NCI-H1048 (cell line): ENCODE measurements around the gene CLMP.
"Not testable (repeated sequence)": the region's sequence is repeated elsewhere in the genome, so short reads cannot be mapped to it uniquely, and the experiment has no call there.

Experiments
- DNase-seq: peaks from one replicate; lab custom pipeline; 2025; lab: John Stamatoyannopoulos, UW

CLMP gene

GRCh38 chr11:123217897-123218296, 22.8 kb upstream of the CLMP start:
- no peak for DNase-seq

GRCh38 chr11:123216249-123216648, 21.2 kb upstream of the CLMP start:
- no peak for DNase-seq

- no peak for DNase-seq
These were observed 19.9 kb upstream of the CLMP start for GRCh38 chr11:123214940-123215339.

DNA sequence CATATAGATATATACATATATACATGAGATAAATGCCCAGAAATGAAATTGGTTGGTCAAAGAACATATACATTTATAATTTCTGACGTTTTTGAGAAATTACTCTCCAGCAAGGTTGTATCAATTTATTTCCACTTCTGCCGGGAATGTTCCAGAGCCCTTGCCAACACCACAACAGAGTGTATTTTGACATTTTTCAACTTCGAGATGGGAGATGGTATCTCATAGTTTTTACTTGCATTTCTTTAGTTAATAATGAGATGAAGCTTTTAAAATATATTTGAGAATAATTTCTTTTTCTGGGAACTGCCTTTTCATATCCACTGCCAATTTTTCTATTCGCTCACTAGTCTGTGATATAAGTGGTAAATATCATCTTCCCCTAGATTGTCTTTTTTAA, 19.3 kb upstream of the CLMP start:
- no peak for DNase-seq

DNA sequence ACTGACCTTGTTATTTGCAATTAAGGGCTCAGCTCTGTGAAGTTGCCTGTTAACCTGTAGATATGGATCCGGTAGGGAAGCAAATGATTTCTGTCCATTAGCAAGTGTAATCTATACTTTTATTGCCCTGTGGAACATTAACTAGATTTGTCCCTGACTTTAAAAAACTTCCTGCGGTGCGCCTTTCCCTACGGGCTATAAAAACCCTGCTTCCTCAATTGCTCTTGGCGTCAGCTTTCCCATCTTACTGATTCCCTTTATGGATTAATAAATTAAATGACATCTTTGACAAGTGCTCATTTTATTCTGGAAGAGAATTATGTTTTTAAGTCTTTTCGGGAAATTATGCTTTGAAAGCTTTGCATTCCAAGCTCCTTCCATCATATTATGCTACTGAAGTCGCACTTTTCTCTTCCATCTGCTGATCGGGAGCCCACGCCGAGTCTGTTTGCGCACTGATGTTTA, 18.3 kb upstream of the CLMP start:
- DNase-seq, result no peak

- no peak for DNase-seq
These were observed 17.4 kb upstream of the CLMP start for GRCh38 chr11:123212406-123212805.

DNA sequence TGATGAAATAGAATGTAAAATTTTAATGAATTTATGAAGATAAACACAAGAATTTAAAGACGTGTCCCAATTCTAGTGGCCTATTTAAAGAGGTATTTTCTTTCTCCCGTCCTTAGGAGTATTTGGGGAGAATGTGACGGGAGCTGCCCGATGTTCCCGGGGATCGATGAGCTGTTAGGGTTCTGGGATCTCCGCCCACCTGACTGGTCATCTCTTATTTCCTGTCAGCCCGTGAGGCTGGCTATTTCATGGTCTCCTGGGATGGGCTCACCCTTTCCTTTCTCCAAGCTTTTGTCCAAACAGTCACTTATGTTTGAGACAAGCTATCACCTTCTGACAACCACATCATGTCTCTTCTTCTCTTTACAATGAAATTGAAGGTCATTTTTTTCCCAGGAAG, 16.9 kb upstream of the CLMP start:
- DNase-seq, result no peak

GRCh38 chr11:123211149-123211852, 16.3 kb upstream of the CLMP start:
- DNase-seq, result no peak

DNA sequence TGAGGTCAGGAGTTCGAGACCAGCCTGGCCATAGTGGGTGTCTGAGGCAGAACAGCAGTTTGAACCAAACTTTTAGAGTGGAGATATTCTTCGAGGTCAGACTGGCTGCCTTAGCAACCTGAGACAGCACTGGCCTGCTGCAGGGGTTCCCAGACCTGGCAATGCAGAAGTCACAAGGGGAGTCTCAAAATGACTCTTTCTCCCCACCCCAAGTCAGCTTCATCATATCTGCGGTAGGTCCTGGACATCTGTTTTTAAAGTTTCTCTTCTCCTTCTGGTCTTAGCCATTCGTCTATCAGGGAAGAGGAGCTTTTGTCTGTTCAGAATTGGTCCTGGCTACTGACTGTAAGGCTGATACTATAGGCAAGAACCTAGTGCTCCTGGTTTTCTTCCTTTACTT, 14.5 kb upstream of the CLMP start:
- DNase-seq, result no peak

GRCh38 chr11:123206791-123207434, 11.9 kb upstream of the CLMP start:
- DNase-seq, result no peak

DNA sequence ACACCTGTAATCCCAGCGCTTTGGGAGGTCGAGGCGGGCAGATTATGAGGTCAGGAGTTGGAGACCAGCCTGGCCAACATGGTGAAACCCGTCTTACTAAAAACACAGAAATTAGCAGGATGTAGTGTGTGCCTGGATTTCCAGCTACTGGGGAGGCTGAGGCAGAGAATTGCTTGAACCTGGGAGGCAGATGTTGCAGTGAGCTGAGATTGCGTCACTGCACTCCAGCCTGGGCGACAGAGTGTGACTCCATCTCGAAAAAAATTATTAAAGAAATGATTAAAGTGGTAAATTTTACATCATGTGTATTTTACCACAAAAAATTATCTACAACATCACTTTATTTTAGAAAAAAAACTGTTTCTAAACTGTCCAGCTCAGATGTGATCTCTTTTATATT, 11.0 kb upstream of the CLMP start:
- DNase-seq, result not testable (repeated sequence)

GRCh38 chr11:123203934-123204333, 8.9 kb upstream of the CLMP start:
- DNase-seq, result no peak

- DNase-seq, result no peak
These were observed 8.4 kb upstream of the CLMP start for GRCh38 chr11:123203471-123203870.

DNA sequence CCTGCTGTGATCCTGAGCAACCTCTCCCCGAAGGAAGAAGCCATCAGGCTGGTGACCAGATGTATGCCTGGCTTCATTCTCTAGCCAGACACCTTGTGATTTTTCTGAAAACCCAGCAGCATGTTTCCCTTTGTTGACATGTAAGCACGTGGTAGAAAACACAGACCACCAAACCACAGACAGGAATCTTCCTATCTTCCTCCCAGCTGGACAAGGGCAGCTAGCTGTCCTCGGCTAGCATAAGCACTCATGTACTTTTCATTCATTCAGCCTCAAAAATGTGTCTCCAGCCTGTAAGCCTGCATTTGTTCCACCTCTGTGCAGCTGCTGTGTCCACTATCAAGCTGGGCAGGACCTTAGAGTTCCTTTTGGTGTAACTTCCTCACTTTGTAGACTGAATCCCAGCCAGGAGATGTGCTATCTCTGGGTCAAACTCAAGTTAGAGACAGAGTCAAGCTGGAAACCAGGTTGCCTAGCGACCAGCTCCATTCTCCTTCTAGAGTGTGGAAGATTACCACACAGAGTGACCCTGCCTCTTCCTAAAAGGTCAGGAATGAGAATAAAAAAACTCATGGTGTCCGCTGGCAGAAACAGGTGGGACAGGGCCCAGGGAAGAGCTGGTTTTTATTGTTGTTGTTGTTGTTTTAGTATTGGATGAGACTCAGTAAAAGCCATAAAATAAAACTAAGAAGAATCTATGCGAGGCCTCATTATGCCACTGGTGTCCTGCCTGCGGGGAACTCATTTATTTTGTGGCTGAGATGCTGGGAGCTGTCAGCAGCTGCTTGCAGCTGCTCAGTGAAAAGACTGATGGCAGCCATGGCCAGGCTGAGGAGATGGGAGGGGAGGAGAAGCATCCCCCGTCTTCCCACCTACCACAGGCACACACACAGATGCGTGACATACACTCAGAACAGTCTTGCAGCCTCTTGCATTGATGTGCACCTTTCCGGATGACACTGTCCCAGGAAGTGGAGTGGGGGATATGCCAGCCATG, 7.4 kb upstream of the CLMP start:
- no peak for DNase-seq

GRCh38 chr11:123200264-123200663, 5.2 kb upstream of the CLMP start:
- DNase-seq, result no peak

GRCh38 chr11:123197711-123198110, 2.7 kb upstream of the CLMP start:
- DNase-seq, result no peak

- no peak for DNase-seq
These were observed 1.1 kb upstream of the CLMP start for GRCh38 chr11:123196060-123196714.

GRCh38 chr11:123194337-123195187, 486 bp downstream of the CLMP start:
- no peak for DNase-seq

DNA sequence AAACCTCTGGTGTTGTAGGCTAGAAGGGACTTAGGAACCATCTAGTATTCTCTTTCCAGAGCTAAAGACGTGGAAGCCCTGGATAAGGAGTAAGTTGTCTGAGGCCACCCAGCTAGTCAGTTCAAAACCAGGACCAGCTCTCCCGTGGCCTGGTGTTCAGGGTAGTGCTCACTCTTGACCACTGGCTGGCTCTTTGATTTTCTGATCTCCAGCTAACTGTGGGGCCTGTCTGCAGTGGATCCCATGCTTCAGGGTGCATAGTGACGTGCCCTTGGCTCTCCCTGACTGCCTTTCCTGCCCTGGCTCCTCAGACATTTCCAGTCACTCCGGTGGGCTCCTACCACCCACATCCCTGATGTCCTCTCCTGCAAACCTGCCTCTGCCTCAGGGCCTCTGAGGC, 1.3 kb downstream of the CLMP start:
- no peak for DNase-seq

DNA sequence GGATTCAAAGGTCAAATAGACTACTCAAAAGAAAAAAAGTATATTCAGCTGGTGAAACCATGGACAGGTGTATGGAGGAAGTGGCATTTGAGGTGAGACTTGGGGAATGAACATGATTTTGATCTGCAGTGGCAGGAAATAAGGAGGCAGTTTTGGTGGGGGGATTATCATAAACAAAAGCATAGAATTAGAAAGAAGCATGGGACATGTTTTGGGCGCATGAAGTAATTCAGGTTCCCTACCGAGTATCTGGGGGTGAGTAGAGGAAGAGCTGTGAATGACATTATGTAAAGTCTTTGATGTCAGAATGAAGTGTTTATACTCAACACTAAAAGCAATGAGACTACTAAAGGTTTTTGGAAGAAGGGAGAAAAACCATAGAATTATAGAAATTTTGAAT, 3.1 kb downstream of the CLMP start:
- DNase-seq, result no peak

DNA sequence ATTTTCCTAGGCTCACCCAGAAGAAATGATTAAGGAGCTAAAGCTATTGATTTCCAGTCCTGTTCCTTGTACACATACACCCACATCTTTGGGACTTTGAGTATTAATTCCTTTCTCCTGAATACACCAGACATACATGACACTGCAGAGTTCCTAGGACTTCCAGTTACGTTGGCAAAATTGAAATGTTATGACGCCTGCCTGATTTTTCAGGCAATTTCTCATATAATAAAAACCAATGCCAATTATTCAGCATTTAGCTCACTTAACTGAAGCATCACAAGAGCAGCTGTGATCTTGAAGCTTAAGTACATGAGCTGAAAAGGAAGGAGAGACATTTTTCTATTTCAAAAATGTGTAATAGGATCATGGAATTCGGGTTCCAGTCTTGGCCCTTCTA, 4.5 kb downstream of the CLMP start:
- no peak for DNase-seq
